HG03342 (cell line): ENCODE data around the gene HM13.
A peak's percentile ranks its signal among the peaks of the same experiment; 100 is the strongest.
"Not testable (repeated sequence)": the region's sequence is repeated elsewhere in the genome, so short reads cannot be mapped to it uniquely, and the experiment has no call there.

Experiments
- ATAC-seq: cut with Tn5 transposase; IDR thresholded peaks from one replicate; pipeline ENCODE4 v1.9.1; 2021; ENCODE audit warnings: mild to moderate bottlenecking, moderate library complexity; ENCODE audit not compliant: unreplicated experiment

The HM13 gene, protein sequence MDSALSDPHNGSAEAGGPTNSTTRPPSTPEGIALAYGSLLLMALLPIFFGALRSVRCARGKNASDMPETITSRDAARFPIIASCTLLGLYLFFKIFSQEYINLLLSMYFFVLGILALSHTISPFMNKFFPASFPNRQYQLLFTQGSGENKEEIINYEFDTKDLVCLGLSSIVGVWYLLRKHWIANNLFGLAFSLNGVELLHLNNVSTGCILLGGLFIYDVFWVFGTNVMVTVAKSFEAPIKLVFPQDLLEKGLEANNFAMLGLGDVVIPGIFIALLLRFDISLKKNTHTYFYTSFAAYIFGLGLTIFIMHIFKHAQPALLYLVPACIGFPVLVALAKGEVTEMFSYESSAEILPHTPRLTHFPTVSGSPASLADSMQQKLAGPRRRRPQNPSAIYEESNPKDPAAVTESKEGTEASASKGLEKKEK

DNA sequence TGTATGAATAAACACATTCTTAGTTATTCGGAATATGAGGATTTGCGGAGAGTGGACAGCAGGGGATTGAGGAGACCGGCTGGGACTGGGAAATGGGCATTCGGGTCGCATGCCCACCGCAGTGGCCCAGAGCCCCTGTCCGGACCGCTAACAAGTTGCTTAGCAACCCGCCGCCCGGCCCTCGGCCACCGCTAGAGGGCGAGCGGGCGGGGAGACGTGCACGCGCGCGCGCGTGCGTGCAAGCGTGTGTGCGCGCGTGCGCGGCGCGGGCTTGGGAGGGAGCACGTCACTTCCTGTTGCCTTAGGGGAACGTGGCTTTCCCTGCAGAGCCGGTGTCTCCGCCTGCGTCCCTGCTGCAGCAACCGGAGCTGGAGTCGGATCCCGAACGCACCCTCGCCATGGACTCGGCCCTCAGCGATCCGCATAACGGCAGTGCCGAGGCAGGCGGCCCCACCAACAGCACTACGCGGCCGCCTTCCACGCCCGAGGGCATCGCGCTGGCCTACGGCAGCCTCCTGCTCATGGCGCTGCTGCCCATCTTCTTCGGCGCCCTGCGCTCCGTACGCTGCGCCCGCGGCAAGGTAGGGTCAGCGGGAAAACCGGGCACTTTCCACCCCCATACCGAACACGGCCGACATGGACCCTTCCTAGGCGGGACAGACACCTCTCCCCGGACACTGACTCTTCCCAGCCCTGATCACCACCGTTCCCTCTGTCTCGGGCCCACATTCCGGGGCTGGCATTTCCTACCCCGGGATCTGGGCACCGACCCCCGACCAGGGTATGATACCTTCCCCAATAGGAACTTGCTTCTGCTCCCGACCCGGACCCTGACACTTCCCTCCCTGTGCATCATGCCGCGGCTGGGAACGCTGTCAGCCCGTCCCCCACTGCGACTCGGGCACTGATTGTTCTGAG is at the start of gene HM13:
TSS of gene HM13 (plus strand) at position 289 of the 918 bp plus-strand sequence. CDS start at position 399, 110 bp downstream.
- peak; percentile 87 for ATAC-seq

DNA sequence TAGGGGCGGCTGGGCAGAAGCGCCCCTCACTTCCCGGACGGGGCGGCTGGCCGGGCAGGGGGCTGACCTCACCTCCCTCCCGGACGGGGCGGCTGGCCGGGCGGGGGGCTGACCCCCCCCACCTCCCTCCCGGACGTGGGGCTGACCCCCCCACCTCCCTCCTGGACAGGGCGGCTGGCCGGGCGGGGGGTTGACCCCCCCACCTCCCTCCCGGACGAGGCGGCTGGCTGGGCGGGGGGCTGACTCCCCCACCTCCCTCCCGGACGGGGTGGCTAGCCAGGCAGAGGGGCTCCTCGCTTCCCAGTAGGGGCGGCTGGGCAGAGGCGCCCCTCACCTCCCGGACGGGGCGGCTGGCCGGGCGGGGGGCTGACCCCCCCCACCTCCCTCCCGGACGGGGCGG is 43.3 kb upstream of the HM13 start:
- ATAC-seq: not testable (repeated sequence)

DNA sequence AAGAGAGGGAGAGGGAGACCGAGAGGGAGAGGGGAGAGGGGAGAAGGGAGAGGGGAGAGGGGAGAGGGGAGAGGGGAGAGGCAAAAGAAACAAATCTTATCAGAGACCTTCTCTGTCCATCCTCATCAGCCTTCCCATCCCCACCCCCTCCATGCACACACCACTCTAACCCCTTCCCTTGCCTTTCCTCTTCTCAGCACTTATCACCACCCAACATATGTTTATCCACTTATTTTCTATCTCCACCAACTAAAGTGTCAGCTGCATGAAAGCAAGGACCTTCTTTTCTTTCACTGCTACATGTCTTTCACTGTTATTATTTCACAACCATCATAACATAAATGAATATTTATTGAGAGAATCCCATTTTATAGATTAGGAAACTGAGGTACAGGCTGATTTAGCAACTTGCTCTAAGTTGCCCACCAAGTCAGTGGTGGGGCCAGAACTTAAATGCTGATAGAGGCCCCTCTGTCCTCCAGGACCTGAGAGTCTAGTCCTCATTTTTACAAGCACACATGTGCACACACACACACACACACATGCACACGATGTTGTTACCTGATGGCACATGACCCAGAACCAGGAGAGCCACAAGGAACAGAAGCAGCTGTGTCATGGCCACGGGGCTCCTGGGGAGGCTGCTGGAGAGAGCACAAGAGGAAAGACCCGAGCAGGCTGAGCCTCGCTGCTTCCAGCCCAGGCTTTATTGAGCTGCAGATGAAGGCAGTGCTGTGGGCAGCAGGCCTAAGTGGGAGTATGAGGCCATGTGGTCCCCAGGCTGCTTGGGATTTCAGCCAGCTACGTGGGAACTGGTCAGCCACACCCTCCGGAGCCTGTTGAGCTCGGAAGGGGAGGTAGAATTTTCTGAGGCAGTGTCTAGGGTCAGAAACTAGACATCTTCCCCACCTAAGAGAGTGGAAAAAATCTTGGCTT is 41.6 kb upstream of the HM13 start:
- ATAC-seq: no peak

DNA sequence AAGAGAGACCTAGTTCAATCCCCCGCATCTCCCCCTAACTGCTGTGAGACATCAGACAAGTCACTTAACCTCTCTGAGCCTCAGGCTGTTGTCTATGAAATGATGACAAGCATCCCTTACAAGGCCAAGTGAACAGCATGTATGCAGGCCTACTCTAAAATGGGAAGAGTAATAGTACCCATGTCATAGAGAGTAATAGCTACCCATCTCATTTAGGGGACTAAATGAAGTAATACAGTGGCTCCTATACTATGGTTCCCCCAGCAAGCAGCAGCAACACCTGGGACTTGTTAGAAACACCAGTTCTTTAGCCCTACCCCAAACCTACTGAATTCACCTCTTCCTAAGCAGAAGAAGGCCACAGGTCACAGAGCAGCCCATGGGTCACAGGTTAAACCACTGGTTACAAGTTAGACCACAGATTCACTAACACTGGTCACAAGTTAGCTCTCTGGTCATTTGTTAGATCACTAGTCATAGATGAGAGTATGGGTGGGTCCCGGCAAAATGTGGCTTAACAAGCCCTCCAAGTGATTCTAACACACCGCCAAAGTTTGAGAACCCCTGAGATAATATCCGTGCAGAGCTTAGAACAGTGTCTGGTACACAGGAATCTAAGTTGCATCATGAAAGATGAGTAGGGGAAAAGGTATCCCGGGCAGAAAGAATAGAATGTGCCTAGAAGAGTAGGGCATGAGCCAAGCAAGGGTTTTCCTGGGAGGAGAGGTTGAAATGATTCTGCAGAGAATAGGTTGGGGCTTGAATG is 40.7 kb upstream of the HM13 start:
- peak; percentile 33 for ATAC-seq

DNA sequence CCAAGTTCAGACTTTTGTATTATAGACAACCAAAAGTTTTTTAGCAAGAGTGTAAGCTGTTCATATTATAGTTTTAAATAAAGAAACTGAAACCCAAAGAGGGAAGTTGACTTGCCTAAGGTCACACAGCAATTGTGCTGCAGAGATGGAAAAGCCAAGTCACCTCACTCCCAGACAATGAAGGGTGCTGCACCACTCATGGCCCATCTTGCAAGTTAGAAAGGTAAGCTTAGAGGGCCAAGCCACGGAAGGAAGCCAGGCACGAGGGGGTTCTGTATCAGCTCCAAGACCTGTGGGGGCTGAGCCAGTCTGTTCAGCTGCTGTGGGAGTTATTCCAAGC is 40.2 kb upstream of the HM13 start:
- peak; percentile 81 for ATAC-seq

DNA sequence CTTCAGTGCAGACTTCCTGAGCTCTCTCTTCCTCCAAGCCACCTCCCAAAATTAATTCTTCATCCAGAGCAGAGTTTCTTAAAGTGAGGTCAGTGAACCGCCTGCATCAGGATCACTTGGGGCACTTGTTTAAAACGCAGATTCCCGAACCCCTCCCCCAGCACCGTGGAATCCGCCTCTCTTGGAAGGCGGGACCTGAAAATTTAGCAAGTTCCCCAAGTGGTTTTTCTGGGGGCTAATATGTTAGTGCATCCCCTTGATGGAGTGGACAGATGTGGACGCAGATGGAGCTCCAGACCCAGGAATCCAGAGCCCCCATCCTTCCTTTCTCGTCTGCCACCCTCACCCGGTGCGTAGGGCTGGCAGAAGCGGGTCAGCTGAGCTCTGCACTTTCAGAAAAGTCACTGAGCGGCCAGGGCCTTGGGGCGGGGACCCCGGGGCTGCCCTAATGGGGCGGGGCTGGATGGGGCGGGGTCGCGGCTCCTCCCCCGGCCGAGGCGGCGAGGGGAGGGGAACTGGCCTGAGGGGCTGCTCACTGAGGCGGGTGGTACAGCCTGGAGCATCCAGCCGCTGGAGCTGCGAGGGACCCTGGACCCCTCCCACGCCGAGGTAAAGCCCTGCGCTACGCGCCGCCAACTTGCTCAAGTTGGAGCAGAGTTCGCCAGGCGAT is 39.3 kb upstream of the HM13 start, which contains the start of the genes DEFB124 and REM1:
TSS of gene DEFB124 (minus strand) at position 370 of the 670 bp plus-strand sequence. CDS start 2,114 bp downstream, outside the sequence.
TSS of gene REM1 (plus strand) at position 531 of the 670 bp plus-strand sequence. CDS start 1,158 bp downstream, outside the sequence.
- no peak for ATAC-seq

DNA sequence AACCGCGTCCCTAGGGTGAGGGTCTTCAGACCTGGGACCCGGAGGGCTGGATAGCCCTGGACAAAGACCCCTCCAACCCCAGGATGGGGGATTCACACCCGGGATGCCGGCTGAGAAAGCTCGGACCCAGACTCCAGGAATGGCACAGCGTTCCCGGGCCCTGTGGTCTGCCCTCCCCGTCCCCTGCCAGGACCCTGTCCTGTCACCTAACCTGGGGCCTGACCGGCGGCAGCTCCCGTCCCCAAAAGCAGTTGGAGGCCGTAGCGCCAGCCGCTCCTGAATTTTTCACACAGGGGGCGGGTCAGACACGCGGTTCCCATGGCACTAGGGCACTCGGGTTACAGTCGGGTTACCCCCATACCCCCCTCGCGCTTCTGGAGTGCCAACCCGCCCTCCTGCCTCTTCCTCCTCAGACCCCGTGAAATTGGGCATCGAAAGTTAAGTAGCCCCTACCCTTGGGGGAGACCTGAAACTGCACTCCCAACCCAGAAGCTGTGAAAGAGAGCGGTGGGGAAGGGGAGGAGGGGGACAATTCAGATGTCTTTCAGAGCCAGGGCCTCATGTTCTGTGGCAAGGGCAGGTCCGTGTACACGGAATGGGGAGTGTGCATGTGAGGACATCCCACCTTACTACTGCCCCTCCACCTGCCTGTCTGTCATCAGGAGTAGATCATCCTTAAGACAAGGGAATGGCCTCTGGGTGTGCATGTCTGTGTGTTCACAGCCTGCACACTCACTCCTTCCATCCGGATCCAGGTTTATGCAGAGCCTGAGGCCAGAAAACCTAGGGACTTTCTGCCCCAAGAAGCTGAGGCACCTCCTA is 38.6 kb upstream of the HM13 start:
- ATAC-seq: no peak

DNA sequence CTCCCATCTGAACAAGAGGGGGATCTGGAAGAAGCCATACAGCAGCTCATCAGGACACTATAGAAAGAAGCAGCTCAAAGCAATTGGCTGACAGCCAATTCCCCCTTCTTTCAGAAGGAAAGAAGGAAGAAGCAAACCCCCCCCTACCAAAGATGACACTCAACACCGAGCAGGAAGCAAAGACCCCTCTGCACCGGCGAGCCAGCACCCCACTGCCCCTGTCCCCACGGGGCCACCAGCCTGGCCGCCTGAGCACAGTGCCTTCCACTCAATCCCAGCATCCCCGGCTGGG is 38.0 kb upstream of the HM13 start:
- ATAC-seq: no peak

DNA sequence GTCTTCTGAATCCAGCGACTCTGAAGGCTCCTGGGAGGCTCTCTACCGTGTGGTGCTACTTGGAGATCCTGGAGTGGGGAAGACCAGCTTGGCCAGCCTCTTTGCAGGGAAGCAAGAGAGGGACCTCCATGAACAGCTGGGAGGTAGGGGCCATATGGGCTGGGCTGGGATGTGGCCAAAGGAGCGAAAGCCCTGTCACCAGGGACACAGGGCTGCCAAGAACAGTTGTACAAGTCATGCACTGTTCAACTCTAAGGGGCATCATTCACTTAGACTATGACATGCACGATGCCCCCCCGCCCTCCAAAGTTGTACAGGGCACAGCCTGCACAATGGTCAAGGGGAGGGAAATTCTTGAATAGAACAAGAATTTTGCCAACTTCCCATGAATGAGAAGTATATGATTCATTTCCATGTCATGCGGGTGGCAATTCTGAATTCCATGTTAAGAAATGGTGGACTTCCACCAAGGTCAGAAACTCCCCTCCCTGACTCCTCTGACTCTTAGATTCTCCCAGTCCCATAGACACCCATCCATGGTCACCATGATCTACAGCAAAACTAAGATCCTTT is 37.5 kb upstream of the HM13 start:
- ATAC-seq: no peak

DNA sequence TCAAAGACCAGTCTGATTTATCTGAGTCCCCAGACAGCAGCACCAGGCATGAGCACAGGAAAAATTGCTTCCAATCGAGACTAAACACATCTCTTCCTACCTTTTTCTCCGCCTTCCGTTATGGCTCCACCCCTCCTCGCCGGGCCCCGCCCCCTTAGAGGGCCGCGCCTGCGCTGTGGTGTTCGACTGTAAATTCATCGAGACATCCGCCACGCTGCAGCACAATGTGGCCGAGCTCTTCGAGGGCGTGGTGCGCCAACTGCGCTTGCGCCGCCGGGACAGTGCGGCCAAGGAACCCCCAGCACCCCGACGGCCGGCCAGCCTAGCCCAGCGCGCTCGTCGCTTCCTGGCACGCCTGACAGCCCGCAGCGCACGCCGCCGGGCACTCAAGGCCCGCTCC is 30.2 kb upstream of the HM13 start:
- ATAC-seq: no peak

DNA sequence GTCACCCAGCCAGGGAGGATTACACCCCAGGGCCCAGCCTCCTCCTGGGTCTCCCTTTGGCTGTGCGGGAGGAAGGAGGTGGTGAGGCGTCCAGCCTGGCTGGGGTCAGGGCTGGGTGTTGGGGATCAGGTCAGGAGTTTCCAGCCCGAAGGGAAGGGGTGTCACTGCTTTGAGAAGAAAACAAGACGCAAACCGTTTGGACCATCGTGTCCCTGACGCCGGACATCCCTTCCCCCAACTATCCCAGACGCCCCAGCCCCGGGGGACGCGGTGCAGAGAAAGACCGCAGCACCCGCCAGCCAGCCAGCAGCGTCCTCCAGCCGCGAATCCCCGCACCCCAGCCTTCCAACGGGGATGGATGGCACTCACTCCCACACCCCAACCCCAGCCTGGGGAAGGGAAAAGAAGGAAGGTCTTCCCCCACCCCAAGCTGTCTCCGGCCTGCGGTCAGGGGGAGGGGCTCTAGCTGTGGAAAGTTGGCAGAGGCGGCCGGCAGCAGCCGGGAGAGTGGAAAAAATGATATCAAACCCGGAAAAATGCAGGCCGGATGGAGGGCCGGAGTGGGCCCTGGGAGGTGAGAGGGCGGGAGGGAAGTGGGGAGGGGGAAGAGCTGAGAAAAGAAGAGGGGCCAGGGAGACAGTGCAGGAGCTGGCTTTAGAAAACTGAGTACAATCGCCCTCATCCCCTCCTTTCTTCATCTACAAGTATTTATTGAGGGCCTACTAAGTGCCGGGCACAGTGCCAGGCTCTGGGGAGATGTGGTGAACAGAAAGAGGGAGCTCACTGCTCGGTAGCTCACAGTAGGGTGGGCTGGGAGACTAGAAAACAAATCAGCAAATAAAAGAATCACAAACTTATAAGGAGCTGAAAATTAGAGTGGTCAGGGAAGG is 28.5 kb upstream of the HM13 start:
- ATAC-seq: no peak

DNA sequence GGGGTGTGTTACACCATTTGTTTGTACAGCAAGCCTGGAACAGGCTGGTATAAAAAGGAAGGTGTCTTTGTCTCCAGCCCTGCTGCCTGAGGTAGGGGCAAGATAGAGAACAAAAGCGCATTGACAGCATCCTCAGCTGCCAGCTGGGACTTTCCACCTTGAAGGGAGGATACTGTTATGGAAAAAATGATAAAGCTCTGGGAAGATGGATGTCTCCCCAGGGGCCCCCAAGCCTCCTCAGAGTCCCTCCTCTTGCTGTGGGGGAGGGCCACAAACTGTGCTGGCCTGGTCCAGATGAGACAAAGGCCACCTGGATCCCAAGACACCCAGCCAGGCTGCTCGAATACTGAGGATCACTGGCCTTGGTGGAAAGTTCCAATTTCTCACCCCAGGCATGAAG is 26.1 kb upstream of the HM13 start:
- no peak for ATAC-seq

DNA sequence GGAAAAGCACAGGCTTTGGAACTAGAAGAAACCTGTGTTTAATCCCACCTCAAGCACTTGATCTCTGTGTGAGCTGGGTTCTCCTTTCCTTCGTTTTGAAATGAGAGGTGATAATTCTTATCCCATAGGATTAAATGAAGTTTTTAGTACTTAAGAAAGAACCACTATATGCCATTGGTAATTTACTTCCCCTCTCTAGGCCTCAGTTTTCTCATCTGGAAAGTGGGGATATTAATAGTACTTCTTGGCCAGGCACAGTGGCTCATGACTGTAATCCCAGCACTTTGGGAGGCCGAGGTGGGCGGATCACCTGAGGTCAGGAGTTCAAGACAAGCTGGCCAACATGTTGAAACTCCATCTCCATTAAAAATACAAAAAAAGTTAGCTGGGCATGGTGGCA is 25.1 kb upstream of the HM13 start:
- no peak for ATAC-seq

DNA sequence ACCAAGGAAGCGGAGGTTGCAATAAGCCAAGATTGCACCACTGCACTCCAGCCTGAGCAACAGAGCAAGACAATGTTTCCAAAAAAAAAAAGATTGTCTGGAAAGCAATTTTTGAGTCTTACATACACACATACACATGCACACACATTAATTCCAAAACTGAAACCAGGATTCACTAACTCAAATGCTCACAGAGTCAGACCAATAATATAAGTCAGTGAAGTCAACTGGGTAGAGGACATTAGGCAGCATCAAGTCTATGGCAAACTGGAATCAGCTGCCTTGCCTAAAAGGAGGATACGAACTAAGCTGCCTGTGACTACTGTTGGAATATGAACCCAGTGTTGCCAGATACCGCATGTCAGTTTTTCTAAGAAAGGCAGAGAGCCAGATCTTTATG is 23.5 kb upstream of the HM13 start:
- ATAC-seq: no peak

DNA sequence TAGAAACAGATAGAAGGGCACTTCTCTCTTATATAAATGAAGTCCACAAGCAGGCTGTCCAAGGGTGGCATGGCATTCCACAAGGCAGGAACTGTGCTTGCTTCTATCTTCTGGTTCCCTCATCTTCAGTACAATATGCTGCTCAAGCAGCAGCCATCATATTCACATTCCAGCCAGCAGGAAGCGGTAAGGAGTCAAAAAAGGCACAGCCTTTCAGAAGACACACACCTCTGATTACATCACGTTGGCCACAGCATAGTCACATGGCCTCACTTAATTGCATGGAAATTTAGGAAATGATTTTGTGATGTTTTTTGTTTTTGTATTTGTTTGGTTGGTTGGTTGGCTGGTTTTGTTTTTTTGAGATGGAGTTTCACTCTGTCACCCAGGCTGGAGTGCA is 20.1 kb upstream of the HM13 start:
- no peak for ATAC-seq

DNA sequence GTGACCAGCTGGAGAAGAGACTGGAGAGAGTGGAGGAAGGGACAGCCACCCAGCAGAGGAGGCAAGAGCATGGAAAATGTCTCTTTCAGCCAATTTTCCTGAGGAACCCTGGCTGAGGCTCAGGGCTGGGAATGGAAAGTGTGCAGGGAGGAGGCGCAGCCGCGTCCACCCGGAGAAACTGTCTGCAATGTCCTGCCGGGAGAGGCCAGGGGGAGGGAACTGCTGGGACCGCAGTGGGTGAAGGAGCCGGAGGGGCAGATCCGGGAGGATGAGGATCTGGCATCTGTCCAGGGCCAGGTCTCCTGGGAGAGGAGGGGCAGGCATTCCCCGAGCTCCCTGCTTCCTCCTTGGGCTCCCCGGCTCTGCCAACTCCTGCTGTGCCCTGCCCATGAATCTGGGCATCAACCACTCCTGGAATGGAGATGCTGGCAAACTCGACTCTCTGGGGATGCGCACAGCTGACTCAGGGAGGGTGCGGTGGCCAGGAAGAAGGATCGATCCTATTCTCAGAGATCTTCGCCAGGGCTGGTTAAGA is 17.4 kb upstream of the HM13 start:
- no peak for ATAC-seq
